ENCODE results near the gene VGLL2. TPM values are rescaled to one million over a fixed set of nuclear protein-coding genes. Genes with fewer than 3 reads are reported as not detected.

VGLL2 gene
- total RNA-seq, 2 experiments from 2014 or later, result not detected

- ChIA-PET CTCF (ENCODE audit: unreplicated experiment) (no interaction called here), POLR2A (no interaction called here)
- Histone ChIP-seq H3K4me3 (ENCODE audit: low read depth, low read length, poor library complexity, severe bottlenecking) (no peak overlapping the region), H4K20me1 (ENCODE audit: insufficient read depth, low read length) (no peaks in the 10 kb centered on the region), H3K27ac (ENCODE audit: low read depth, low read length, poor library complexity, severe bottlenecking) (no peak overlapping the region), H3K9me2 (ENCODE audit: insufficient read depth, low read length) (no peaks in the 10 kb centered on the region), H3K36me3 (ENCODE audit: insufficient read depth, low read length) (no peaks in the 10 kb centered on the region), H2AFZ (ENCODE audit: low read length) (no peak overlapping the region), H3K4me1 (ENCODE audit: insufficient read depth, low read length, poor library complexity, severe bottlenecking) (no peaks in the 10 kb centered on the region), H3K4me2 (ENCODE audit: low read length) (no peak overlapping the region), H3K9me3 (ENCODE audit: low read length) (no peaks in the 10 kb centered on the region), H3K79me2 (ENCODE audit: insufficient read depth, low read depth, low read length) (no peaks in the 10 kb centered on the region)
- intact Hi-C loops (cut with micrococcal nuclease; ENCODE audit: unreplicated experiment), result no loop called here
- DNase-seq (ENCODE audit: low spot score), result no peak
- no TSS peak for BruUV-seq (replicated peaks)
- no peak for TF ChIP-seq EZH2phosphoT487 (IDR thresholded peaks at IDR 0.05; ENCODE audit: borderline replicate concordance, low read depth, low read length)
- no peak for TF ChIP-seq CTCF (conservative IDR thresholded peaks at IDR 0.05; ENCODE audit: low read length)
These were observed 1.0 kb upstream of the VGLL2 start for GRCh38 chr6:117264369-117264691.

- Histone ChIP-seq H2AFZ (ENCODE audit: low read length) (no peak overlapping the region), H3K27ac (ENCODE audit: low read depth, low read length, poor library complexity, severe bottlenecking) (no peak overlapping the region), H4K20me1 (ENCODE audit: insufficient read depth, low read length) (no peaks in the 10 kb centered on the region), H3K36me3 (ENCODE audit: insufficient read depth, low read length) (no peaks in the 10 kb centered on the region), H3K4me3 (ENCODE audit: low read depth, low read length, poor library complexity, severe bottlenecking) (no peak overlapping the region), H3K9me2 (ENCODE audit: insufficient read depth, low read length) (no peaks in the 10 kb centered on the region), H3K9me3 (ENCODE audit: low read length) (no peaks in the 10 kb centered on the region), H3K4me2 (ENCODE audit: low read length) (no peak overlapping the region), H3K4me1 (ENCODE audit: insufficient read depth, low read length, poor library complexity, severe bottlenecking) (no peaks in the 10 kb centered on the region), H3K79me2 (ENCODE audit: insufficient read depth, low read depth, low read length) (no peaks in the 10 kb centered on the region)
- no peak for DNase-seq (ENCODE audit: low spot score)
- TF ChIP-seq EZH2phosphoT487 (IDR thresholded peaks at IDR 0.05; ENCODE audit: borderline replicate concordance, low read depth, low read length) (no peak), CTCF (conservative IDR thresholded peaks at IDR 0.05; ENCODE audit: low read length) (no peak)
- intact Hi-C loops (cut with micrococcal nuclease; ENCODE audit: unreplicated experiment), result no loop called here
- POLR2A ChIA-PET, result no interaction called here
- CTCF ChIA-PET (ENCODE audit: unreplicated experiment), result no interaction called here
- BruUV-seq (replicated peaks), result no TSS peak
These were observed 507 bp upstream of the VGLL2 start for GRCh38 chr6:117264692-117265409.

- Histone ChIP-seq H3K9me3 (ENCODE audit: low read length) (no peaks in the 10 kb centered on the region), H3K9me2 (ENCODE audit: insufficient read depth, low read length) (no peaks in the 10 kb centered on the region), H3K4me2 (ENCODE audit: low read length) (no peak overlapping the region), H3K36me3 (ENCODE audit: insufficient read depth, low read length) (no peaks in the 10 kb centered on the region), H3K4me3 (ENCODE audit: low read depth, low read length, poor library complexity, severe bottlenecking) (no peak overlapping the region), H4K20me1 (ENCODE audit: insufficient read depth, low read length) (no peaks in the 10 kb centered on the region), H3K79me2 (ENCODE audit: insufficient read depth, low read depth, low read length) (no peaks in the 10 kb centered on the region), H3K27ac (ENCODE audit: low read depth, low read length, poor library complexity, severe bottlenecking) (no peak overlapping the region), H3K4me1 (ENCODE audit: insufficient read depth, low read length, poor library complexity, severe bottlenecking) (no peaks in the 10 kb centered on the region), H2AFZ (ENCODE audit: low read length) (no peak overlapping the region)
- intact Hi-C loops (cut with micrococcal nuclease; ENCODE audit: unreplicated experiment), result no loop called here
- no TSS peak for BruUV-seq (replicated peaks)
- DNase-seq (ENCODE audit: low spot score), result no peak
- TF ChIP-seq CTCF (conservative IDR thresholded peaks at IDR 0.05; ENCODE audit: low read length) (no peak), EZH2phosphoT487 (IDR thresholded peaks at IDR 0.05; ENCODE audit: borderline replicate concordance, low read depth, low read length) (no peak)
- CTCF ChIA-PET (ENCODE audit: unreplicated experiment), result no interaction called here
- POLR2A ChIA-PET, result no interaction called here
These were observed 1.1 kb downstream of the VGLL2 start for GRCh38 chr6:117266257-117267053.
